ENCODE measurements around the gene ZMAT3.

ZMAT3 gene

GRCh38 chr3:179015551-179016020 is 56.0 kb downstream of the ZMAT3 start:
- Histone ChIP-seq H3K9ac (no peak overlapping the region), H4K20me1 (ENCODE audit: insufficient read depth) (no peaks in the 10 kb centered on the region), H3K4me1 (ENCODE audit: low read depth, poor library complexity, severe bottlenecking) (peaks cover 32% of the 10 kb centered on the region), H3K27me3 (ENCODE audit: insufficient read depth, low read depth) (no peaks in the 10 kb centered on the region), H3K4me2 (no peak overlapping the region), H2AFZ (ENCODE audit: low read depth) (no peak overlapping the region), H3K4me3 (IDR thresholded peaks at IDR 0.05; ENCODE audit: insufficient read depth, low read depth, low read length) (no peak overlapping the region), H3K27ac (no peak overlapping the region), H3K79me2 (ENCODE audit: insufficient read depth, low read depth) (no peaks in the 10 kb centered on the region), H3K36me3 (ENCODE audit: insufficient read depth) (no peaks in the 10 kb centered on the region)
- TF ChIP-seq CTCF (conservative IDR thresholded peaks at IDR 0.05; ENCODE audit: low read depth, low read length): peak; percentile 94

- H3K9ac ChIP-seq: no peak overlapping the region
- no peaks in the 10 kb centered on the region for H3K4me1 ChIP-seq (ENCODE audit: low read depth, poor library complexity, severe bottlenecking)
- H2AFZ ChIP-seq (ENCODE audit: low read depth): no peak overlapping the region
- no peak overlapping the region for H3K27ac ChIP-seq
- no peaks in the 10 kb centered on the region for H4K20me1 ChIP-seq (ENCODE audit: insufficient read depth)
- no peaks in the 10 kb centered on the region for H3K79me2 ChIP-seq (ENCODE audit: insufficient read depth, low read depth)
- TF ChIP-seq CTCF (conservative IDR thresholded peaks at IDR 0.05; ENCODE audit: low read depth, low read length): no peak
- no peak overlapping the region for H3K4me2 ChIP-seq
- H3K36me3 ChIP-seq (ENCODE audit: insufficient read depth): no peaks in the 10 kb centered on the region
- no peak overlapping the region for H3K4me3 ChIP-seq (IDR thresholded peaks at IDR 0.05; ENCODE audit: insufficient read depth, low read depth, low read length)
- H3K27me3 ChIP-seq (ENCODE audit: insufficient read depth, low read depth): no peaks in the 10 kb centered on the region
These were observed 65.9 kb downstream of the ZMAT3 start for GRCh38 chr3:179005706-179006105.

GRCh38 chr3:179005213-179005612 is 66.4 kb downstream of the ZMAT3 start:
- H3K79me2 ChIP-seq (ENCODE audit: insufficient read depth, low read depth): no peaks in the 10 kb centered on the region
- no peak for TF ChIP-seq CTCF (conservative IDR thresholded peaks at IDR 0.05; ENCODE audit: low read depth, low read length)
- no peak overlapping the region for H3K27ac ChIP-seq
- H3K4me2 ChIP-seq: no peak overlapping the region
- no peaks in the 10 kb centered on the region for H3K4me1 ChIP-seq (ENCODE audit: low read depth, poor library complexity, severe bottlenecking)
- H3K4me3 ChIP-seq (IDR thresholded peaks at IDR 0.05; ENCODE audit: insufficient read depth, low read depth, low read length): no peak overlapping the region
- H4K20me1 ChIP-seq (ENCODE audit: insufficient read depth): no peaks in the 10 kb centered on the region
- H3K9ac ChIP-seq: no peak overlapping the region
- no peak overlapping the region for H2AFZ ChIP-seq (ENCODE audit: low read depth)
- no peaks in the 10 kb centered on the region for H3K36me3 ChIP-seq (ENCODE audit: insufficient read depth)
- no peaks in the 10 kb centered on the region for H3K27me3 ChIP-seq (ENCODE audit: insufficient read depth, low read depth)

- H3K27ac ChIP-seq: no peak overlapping the region
- H3K4me2 ChIP-seq: no peak overlapping the region
- H3K27me3 ChIP-seq (ENCODE audit: insufficient read depth, low read depth): no peaks in the 10 kb centered on the region
- no peaks in the 10 kb centered on the region for H4K20me1 ChIP-seq (ENCODE audit: insufficient read depth)
- no peak overlapping the region for H2AFZ ChIP-seq (ENCODE audit: low read depth)
- no peak overlapping the region for H3K9ac ChIP-seq
- TF ChIP-seq CTCF (conservative IDR thresholded peaks at IDR 0.05; ENCODE audit: low read depth, low read length): no peak
- no peaks in the 10 kb centered on the region for H3K36me3 ChIP-seq (ENCODE audit: insufficient read depth)
- no peaks in the 10 kb centered on the region for H3K79me2 ChIP-seq (ENCODE audit: insufficient read depth, low read depth)
- no peaks in the 10 kb centered on the region for H3K4me1 ChIP-seq (ENCODE audit: low read depth, poor library complexity, severe bottlenecking)
- no peak overlapping the region for H3K4me3 ChIP-seq (IDR thresholded peaks at IDR 0.05; ENCODE audit: insufficient read depth, low read depth, low read length)
These were observed 71.0 kb downstream of the ZMAT3 start for GRCh38 chr3:179000659-179001058.
